ENCODE data around the gene GNB1. TPM values are rescaled to one million over a fixed set of nuclear protein-coding genes. Genes with fewer than 3 reads are reported as not detected.
A peak's percentile ranks its signal among the peaks of the same experiment; 100 is the strongest.

Gene GNB1
- total and polyA plus RNA-seq, 8 donors = 42.3 to 160 (median 86.8) TPM

DNA sequence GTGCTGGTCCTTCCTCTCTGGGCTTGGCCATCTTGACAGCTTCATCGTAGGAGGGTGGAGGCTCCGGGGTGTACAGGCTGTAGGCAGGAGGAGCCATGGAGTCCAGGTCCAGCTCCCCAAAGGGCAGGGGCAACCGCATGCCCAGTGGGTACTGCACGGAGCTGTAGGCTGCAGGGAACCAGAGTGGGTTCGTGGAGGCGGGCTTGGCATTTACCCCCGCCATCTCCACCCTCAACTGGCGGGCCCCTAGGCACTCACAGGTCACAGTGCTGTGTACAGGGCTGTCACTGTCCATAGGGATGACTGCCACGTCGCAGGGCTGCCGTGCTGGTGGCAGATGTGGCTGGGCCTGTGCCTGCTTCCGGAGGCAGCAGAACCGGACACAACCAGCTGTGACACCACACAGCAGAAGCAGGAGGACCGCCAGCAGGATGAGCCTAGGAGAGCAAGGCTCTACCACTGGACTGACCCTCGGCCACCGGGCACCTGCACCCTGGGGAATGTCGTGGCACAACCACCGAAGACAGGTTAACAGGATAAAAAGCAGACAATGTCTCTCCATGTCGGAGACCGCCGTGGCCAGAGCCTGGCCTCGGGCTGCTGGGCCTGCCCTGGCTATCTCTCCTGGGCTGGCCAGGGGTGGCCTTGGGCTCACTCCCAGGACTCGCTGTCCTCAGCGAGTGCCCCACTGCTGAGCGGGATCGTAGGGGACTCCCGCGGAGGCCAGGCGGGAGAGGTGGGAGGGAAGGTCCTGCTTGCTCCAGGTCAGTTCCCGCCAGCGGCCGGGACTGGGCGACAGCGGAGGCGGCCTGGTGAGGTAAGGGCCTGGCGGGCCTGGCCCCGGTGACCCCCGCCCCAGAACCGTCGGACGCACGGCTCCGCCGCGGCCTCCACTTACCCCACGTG lies 27.4 kb upstream of the GNB1 start:
- intact Hi-C loops (cut with DNase I) = no loop called here
- Histone ChIP-seq H3K9me3 (no peaks in the 10 kb centered on the region), H3K27me3 (no peaks in the 10 kb centered on the region), H3K4me3 (peak overlapping the region; percentile 36 to 59 (median 47)), H3K4me1 (peaks cover 7 to 26% (median 16%) of the 10 kb centered on the region in 3 donors), H3K36me3 (no peaks in the 10 kb centered on the region), H3K27ac (peak overlapping the region; percentile 85 to 94 (median 90))
- TF ChIP-seq, protein P1, sequence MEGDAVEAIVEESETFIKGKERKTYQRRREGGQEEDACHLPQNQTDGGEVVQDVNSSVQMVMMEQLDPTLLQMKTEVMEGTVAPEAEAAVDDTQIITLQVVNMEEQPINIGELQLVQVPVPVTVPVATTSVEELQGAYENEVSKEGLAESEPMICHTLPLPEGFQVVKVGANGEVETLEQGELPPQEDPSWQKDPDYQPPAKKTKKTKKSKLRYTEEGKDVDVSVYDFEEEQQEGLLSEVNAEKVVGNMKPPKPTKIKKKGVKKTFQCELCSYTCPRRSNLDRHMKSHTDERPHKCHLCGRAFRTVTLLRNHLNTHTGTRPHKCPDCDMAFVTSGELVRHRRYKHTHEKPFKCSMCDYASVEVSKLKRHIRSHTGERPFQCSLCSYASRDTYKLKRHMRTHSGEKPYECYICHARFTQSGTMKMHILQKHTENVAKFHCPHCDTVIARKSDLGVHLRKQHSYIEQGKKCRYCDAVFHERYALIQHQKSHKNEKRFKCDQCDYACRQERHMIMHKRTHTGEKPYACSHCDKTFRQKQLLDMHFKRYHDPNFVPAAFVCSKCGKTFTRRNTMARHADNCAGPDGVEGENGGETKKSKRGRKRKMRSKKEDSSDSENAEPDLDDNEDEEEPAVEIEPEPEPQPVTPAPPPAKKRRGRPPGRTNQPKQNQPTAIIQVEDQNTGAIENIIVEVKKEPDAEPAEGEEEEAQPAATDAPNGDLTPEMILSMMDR (IDR thresholded peaks at IDR 0.05) = no peak
- DNase-seq = peak in 5 of 6 donors; percentile 58 to 87 (median 69)
- no peak for FAIRE-seq
- ATAC-seq = peak; percentile 0 to 11 (median 6)
- WGBS, 2 donors = 17 to 25% methylated on average over 28 to 46 of the region's 46 CpGs

DNA sequence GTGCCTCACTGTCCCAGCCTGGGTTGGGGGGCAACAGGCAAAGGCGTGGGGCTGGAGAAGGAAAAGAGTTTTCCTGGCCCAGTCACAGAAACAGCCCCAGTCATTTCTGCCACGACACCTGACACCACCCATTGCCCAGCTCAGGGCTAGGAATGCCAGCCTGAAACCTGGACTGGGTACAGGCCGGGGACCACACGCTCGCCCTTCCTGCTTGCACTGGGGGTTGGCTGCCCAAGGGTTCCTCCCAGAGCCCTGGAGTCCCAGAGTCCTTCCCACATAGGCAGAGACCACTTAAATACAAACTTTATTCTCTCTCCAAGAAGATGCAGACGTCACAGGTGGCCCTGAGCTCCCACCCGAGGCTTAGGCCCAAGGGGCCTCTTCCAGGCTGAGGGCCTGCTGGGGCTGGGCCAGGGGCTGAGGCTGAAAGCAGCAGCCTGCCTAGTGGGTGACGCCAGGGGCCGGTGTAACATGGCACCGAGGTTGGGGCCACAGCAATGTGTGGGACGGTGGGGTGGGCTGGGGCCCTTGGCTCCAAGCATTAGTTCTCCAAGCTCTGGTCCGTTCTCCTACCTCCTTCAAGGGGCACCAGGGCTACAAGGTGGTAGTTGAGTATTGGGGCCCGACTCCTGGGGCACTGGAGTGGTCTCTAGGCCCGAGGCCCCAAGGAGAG lies 26.6 kb upstream of the GNB1 start:
- no peaks in the 10 kb centered on the region for H3K36me3 ChIP-seq
- peak overlapping the region; percentile 36 to 59 (median 47) for H3K4me3 ChIP-seq
- TF ChIP-seq, protein P1 (IDR thresholded peaks at IDR 0.05) = no peak
- H3K4me1 ChIP-seq = peaks cover 7 to 26% (median 16%) of the 10 kb centered on the region in 3 donors
- intact Hi-C loops (cut with DNase I) = no loop called here
- no peaks in the 10 kb centered on the region for H3K27me3 ChIP-seq
- WGBS, 2 donors = 37 to 45% methylated on average over 13 to 14 of the region's 14 CpGs
- H3K9me3 ChIP-seq = no peaks in the 10 kb centered on the region
- FAIRE-seq (no peak), DNase-seq (peak; percentile 52 to 85 (median 62)), ATAC-seq (peak in 1 of 4 donors; percentile 2)
- H3K27ac ChIP-seq = peak overlapping the region; percentile 85 to 94 (median 90)

DNA sequence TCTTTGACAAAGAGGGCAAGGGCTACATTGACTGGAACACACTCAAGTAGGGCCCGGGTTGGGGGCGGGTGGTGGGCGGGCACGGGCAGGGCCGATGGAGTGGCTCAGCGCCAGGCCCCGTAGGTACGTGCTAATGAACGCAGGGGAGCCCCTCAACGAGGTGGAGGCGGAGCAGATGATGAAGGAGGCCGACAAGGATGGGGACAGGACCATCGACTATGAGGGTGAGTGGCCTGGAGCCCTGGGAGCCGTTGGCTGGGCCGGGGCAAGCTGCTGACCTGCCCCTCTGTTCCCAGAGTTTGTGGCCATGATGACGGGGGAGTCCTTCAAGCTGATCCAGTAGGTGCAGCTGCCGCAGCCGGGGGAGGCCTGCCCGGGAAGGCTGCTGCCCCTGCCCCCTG lies 26.0 kb upstream of the GNB1 start:
- Histone ChIP-seq H3K27ac (peak overlapping the region; percentile 85 to 94 (median 90)), H3K4me3 (peak overlapping the region in 3 of 4 donors; percentile 39 to 59 (median 55)), H3K27me3 (no peaks in the 10 kb centered on the region), H3K4me1 (peaks cover 7 to 26% (median 16%) of the 10 kb centered on the region in 3 donors), H3K9me3 (no peaks in the 10 kb centered on the region), H3K36me3 (no peaks in the 10 kb centered on the region)
- TF ChIP-seq, protein P1 (IDR thresholded peaks at IDR 0.05) = no peak
- FAIRE-seq (no peak), ATAC-seq (no peak), DNase-seq (peak in 5 of 6 donors; percentile 53 to 82 (median 65))
- whole genome bisulfite sequencing, 2 donors = 41 to 49% methylated on average over 17 to 19 of the region's 19 CpGs
- intact Hi-C loops (cut with DNase I) = no loop called here

DNA sequence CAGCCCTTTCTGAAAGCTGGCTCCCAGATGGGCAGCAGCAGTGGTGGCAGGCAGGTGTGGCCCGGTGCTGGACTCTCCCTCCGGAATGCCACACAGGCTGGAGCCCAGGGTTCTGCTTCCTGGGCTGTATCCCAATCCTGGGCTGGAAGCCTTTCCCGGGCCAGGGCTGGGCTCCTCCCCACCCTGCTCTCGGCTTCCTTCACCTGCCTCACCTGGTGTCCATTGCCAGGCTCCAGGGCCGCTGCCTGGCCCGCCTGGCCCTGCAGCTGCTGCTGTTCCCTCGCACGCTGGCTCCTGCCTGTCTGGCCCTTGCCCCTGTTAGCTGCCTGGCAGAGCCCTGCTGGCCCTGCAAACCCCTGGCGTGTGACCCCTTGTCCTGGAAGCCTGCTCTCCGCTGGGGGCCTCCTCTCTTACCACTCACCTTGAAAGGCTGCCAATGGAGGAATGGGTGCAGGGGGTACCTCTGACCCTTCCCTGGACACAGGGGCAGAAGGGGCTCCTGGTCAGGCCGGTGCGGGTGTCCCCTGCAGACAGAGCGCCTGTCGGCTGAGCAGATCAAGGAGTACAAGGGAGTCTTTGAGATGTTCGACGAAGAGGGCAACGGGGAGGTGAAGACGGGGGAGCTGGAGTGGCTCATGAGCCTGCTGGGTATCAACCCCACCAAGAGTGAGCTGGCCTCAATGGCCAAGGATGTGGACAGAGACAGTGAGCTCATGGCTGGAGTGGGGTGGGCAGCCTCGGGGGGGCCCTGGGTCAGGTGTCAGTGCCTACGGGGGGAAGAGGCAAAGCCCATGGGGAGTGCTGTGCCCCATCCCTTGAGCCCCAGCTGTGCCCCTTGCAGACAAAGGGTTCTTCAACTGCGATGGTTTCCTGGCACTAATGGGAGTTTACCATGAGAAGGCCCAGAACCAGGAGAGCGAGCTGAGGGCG lies 25.3 kb upstream of the GNB1 start:
- WGBS, 2 donors = 43% methylated on average over 22 to 23 of the region's 23 CpGs
- FAIRE-seq (no peak), DNase-seq (peak; percentile 84 to 97 (median 93)), ATAC-seq (peak; percentile 35 to 52 (median 42))
- no peaks in the 10 kb centered on the region for H3K9me3 ChIP-seq
- H3K27me3 ChIP-seq = no peaks in the 10 kb centered on the region
- peak overlapping the region in 2 of 4 donors; percentile 55 to 59 for H3K4me3 ChIP-seq
- TF ChIP-seq, protein P1 (IDR thresholded peaks at IDR 0.05) = no peak
- H3K27ac ChIP-seq = peak overlapping the region; percentile 85 to 94 (median 90)
- H3K36me3 ChIP-seq = no peaks in the 10 kb centered on the region
- H3K4me1 ChIP-seq = peaks cover 7 to 26% (median 16%) of the 10 kb centered on the region in 3 donors
- intact Hi-C loops (cut with DNase I) = no loop called here

Data from pancreas (tissue), 10 donors.